Measurements from ENCODE around the gene PAAF1. TPM values are rescaled to one million over a fixed set of nuclear protein-coding genes. Genes with fewer than 3 reads are reported as not detected.

Gene PAAF1, protein sequence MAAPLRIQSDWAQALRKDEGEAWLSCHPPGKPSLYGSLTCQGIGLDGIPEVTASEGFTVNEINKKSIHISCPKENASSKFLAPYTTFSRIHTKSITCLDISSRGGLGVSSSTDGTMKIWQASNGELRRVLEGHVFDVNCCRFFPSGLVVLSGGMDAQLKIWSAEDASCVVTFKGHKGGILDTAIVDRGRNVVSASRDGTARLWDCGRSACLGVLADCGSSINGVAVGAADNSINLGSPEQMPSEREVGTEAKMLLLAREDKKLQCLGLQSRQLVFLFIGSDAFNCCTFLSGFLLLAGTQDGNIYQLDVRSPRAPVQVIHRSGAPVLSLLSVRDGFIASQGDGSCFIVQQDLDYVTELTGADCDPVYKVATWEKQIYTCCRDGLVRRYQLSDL
- 10.6 and 12.3 TPM in 2 replicates for total RNA-seq (2014; rRNA removed; shearing (Covaris generic))

DNA sequence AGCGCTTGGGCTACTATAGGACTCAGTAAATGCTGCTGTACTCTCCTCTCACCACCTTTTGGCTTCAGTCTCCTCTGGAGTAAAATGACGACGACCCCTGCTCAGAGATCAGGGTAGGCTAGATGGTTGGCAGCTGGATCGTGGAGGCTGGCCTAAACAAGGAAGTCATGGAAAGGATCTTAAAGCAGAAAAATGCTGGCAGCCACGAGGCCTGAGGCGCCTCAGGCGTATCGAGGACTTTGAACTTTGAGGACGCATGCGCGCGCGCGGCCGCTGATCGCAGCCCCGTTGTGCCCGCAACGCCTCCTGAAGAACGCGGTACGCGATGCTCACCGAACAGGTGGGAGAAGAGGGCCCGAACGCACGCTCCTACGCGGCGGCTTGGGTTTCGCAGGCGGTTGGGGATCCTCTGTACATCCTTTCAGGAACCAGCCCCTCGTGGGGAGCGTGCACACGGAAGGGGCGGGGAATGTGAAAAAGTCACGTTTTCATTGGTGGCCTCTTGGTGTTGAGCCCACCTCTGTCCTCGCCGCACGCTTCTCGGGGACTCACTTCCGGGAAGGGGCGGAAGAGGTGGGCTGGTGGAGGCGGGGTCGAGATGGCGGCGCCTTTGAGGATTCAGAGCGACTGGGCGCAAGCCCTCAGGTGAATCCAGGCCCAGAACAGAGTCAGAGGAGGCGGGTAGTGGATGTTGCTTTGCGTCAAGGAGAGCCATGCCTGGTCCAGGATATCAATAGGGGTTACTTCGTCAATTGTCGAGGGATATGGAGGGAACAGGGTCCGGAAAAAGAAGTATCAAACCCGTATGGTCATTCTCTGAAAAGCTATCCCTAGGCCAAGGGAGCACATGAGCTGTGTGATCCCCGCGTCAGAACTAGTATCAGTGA is at the start of gene PAAF1, which contains the start of gene COA4:
Gene PAAF1, plus strand, starts transcription at position 576 of the 887 bp plus-strand sequence. Its CDS starts 23 bp downstream, at position 599.
Gene COA4, minus strand, starts transcription at position 423 of the 887 bp plus-strand sequence. CDS start 3,468 bp downstream, outside the sequence.
- DNase-seq (ENCODE audit: low spot score), result peak; percentile 99

DNA sequence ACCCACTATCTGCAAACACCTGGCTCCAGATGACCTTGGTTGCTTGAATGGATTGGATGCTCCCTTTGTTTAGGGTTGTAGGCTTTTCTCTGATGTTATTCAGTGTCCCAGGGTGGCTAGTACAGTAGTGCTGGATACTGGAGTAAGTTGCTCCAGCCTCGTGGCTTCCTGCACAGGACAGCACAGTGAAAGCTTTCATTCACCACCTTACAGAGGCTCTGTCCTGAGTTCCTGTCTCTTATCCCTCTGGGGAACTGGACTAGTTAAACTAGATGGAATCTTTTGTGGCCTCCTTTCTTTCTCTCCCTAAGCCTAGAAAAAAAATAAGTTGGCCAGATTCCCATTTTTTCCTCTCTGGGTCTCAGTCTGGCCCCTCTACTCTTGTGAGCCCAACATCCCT is 46.5 kb upstream of the PAAF1 start:
- no peak for DNase-seq (ENCODE audit: low spot score)

DNA sequence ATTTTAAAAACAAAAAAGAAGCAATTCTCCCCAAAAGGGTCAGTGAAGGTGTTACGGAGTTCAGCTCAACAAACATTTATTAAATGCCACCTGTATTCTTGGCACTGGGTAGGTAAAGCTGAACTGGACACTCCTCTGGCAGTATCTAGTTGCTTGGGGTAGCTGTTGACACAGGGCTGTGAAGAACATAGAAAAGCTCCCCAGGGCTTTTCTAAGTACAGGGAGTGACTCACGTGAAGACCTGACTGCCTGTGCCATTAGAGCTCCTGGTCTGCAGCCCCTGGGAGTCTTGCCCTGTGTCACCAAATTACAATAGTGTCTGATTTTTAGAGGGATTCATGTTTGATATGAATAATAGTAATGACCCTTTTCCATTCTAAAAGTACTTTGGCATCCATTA is 43.7 kb upstream of the PAAF1 start:
- no peak for DNase-seq (ENCODE audit: low spot score)

DNA sequence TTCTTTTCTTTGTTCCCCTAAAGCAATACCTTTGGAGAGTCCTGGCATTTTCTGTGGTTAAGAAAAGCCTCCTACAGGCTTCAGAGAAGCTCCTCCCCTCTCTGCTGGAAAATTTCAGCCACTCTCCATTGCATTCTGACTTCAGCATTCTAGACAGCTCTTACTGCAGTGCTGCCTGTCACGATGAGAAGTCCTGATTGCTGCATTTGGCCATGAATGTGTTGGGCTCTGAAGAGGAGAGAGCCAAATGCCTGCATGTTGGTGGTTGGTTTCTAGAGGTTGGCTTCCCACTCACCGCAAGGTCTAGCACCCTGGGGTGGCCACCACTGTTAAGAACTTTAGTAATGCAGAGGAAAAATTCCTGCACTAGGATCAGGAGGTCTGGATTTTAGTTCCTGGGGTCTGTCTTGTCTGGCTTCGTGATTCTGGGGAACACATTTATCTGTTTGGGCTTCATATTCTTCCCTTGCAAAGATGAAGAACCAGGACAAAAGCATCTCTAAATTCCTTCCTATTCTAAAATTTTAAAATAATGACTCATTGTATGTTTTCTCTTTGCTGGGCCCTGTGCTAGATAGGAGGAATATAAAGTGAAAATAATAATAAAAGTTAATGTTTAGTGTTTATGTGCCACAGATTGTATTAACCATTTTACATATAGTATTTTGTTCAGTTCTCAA is 38.2 kb upstream of the PAAF1 start:
- DNase-seq (ENCODE audit: low spot score), result no peak

DNA sequence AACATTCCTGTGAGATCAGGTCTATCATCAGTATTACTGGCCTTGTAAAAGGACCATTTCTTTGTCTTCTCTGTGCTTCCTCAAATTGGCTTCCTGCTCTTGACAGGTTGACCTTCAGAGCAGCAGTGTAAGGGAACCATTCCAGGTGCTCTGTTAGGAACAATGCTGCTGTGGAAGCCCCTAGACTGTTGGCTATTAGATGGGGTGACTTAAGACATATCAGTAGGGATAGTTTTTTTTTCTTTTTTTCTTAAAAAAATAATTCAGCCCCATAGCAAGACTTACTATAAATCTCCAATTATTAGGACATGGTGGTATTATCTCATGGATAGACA is 37.7 kb upstream of the PAAF1 start:
- no peak for DNase-seq (ENCODE audit: low spot score)

DNA sequence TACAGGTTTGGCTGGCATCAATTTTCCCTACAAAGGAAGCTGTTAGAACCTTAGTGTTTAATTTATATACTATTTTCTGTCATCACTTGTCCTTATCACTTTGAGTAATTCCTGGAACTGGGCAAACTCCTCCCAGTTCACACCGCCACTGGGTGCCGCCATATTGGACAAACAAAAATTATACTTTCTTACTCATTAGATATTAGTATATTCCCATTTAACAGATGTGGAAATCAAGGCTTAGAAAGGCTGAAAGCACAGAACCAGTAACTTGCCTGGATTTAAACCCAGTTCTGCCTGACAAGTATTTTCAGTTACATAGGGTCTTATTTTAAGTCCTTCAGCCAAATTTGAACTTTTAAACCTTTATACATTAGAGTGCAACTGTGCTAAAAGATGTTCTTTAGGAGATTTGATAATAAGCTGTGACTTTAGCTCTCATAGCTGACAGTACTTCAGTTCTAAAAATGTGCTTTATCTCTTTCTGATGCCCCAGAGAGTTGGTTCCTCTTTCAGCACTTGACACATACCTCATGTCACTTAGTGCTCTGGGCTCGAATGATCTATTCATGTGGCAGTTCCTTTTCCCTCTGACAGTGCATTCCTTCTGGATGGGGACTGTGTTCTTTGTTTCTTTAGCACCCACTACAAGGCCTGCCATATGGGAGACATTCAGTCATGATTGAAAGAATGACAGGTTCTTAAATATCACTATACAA is 25.6 kb upstream of the PAAF1 start:
- DNase-seq (ENCODE audit: low spot score), result no peak

DNA sequence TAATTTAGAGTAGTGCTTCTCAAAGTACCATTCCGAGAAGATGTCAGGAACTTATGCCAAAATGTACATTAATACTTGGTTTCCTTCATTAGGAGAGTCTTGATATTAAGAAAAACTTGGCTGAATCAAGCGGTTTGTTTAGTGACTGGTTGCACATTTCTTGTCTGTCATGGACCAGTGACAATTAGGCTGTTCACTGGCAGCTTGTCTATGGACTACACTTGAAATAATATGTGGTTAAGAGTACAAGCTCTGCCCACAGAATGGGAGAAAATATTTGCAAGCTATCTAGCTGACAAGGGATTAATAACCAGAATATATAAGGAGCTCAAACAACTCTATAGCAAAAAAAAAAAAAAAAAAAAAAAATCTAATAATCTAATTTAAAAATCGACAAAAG is 24.8 kb upstream of the PAAF1 start:
- no peak for DNase-seq (ENCODE audit: low spot score)

DNA sequence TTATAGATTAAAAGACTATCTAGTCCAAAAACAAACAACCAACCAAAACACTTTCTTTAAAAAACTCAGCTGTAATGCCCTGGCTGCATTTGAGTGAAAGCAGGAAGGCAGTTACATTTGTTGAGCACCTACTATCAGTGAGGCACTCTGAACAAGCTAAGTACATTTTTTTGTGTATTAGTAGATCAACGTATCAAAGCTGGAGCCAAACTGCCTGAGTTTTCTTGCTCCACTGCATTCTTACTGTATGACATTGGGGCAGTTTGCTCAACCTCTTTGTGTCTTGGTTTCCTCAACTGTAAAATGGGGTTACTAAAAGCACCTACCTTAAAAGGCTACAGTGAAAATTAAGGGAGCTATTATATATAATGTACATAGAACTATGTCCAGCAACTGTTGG is 22.1 kb upstream of the PAAF1 start:
- no peak for DNase-seq (ENCODE audit: low spot score)

DNA sequence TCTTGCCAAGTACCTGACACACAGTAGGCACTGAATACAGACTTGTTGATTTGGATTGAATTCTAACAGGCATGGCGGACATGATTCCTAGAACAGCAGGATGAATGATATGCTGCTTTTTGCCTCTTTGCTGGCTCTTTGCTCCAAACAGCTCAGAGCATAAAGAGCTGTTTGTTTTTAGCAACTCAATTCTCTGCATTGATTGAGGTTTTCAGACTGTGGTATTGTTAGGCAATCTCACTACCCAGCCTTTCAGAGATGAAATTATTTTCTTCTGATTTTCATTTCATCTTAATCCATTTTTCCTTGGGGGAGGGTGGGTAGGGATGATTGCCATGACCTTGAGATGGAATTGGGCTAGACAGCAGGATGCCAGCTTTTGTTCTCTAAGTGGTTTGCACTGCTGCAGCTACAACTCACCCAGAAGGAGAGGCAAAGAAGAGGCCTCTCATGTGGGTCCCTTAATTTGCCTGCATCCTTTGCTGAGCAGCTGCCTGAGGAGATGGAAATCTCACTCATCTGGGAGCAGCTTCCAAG is 20.7 kb upstream of the PAAF1 start:
- DNase-seq (ENCODE audit: low spot score), result no peak

DNA sequence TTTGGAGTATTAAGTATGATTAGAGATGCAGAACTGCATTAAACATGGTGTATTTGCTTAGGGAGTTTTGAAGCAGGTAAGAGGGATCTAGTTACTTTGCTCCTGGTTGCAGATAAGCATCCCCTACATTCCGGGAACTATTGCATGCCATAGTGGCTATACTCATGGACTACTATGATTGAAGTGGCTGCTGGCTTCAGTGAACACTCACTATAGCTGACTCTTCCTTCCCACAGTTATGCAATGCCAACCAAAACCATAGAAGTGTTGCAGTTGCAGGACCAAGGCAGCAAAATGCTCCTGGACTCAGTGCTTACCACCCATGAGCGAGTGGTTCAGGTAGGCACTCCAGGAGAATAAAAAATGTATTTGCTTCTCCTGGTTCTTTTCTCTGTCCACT is 17.1 kb upstream of the PAAF1 start:
- no peak for DNase-seq (ENCODE audit: low spot score)

DNA sequence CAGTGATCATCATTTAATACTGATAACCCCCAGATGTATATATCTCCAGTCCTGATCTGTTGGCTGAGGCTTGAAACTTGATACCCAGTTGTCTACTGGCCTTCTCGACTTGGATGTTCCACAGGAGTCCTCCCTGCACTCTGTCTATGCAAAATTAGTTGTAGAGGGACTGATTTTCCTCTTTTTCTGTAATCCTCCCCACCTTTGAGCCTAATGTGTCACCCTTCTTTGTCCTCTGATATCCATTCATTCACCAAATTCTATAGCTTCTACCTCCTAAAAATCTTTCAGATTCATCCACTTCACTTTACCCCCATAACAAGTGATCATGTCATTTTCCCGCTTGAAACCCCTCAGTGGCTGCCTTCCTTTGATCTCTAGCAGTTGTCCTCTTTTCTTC is 16.6 kb upstream of the PAAF1 start:
- no peak for DNase-seq (ENCODE audit: low spot score)

DNA sequence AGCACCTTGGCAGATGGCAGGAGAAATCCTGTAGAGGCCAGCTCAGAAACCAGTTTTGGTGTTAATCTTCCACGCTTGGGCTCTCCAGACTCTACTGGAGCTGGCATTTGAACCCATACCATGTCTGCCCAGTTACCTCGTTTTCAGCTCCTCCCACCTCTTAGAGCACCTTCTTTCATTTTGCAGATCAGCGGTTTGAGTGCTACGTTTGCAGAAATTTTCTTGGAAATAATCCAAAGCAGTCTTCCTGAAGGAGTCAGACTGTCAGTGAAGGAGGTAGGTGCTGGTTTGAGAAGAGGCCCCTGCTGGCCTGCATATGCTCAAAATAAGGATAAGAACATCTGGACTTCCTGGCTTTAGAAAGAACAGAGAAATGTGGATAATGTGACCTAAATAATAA is 13.8 kb upstream of the PAAF1 start:
- DNase-seq (ENCODE audit: low spot score), result no peak

DNA sequence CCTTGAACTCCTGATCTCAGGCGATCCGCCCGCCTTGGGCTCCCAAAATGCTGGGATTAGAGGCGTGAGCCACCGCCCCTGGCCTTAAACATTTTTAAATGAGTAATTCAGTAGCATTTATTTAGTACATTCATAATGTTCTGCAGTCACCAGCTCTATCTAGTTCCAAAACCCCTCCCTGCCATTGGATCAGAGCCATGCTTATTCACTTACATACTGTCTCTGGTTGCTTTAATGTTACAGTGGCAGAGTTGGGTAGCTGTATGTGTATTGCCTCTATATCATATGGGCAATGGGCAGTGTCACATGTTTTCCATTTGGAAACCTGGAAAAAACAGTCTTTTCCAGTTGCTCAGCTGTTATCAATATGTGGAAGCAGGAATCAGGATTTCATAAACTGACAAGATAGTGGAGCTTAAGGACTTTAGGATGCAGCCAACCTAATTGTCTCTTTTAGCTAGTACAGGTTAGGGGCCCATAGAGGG is 10.7 kb upstream of the PAAF1 start:
- DNase-seq (ENCODE audit: low spot score), result no peak

DNA sequence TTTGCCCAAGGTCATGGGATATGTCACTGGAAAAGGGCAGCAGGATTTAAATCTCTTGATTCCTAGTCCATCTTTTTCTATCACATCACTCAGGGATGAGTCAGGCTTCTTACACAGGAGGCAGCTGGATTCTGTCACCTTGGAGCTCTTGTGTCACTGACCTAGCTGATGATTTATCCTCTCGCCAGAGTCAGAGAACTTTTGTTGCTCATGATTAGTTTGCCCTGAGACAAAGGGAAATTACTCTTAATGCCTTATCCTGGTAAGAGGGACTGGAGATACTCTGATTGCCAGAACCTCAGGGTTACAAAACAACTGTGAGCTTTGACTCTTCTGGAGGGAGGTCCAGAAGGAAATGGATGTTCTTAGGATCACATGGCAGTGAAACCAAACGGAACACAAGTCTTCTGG is 10.2 kb upstream of the PAAF1 start:
- DNase-seq (ENCODE audit: low spot score), result no peak

DNA sequence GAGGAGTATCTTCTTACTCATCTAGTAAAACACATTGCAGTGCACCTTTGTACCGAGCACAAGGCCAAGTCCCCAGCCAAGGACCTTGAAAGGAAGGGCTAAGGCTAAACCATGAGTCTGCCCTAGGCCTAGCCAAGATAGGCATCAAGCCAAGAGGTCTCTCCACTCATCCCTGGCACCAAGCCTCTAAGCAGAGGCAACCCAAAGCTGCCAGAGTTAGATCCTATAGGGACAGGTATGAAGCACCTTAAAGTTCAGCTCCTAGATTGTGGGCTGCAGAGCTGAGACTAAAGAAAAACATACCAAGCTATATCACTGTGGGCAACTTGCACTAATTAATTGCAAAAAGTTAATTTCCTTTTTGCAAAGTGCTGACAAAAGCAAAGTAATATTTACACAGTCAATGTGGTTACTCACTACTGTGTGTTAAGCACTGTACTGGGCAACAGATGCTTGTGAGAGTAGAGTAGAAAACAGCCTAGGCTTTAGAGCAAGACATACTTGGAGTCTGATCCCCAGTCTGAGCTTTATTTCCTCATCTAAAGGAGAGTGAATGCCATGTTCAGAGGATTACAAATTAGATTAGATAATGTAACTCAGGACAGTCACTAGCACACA is 7.4 kb upstream of the PAAF1 start:
- peak; percentile 24 for DNase-seq (ENCODE audit: low spot score)

DNA sequence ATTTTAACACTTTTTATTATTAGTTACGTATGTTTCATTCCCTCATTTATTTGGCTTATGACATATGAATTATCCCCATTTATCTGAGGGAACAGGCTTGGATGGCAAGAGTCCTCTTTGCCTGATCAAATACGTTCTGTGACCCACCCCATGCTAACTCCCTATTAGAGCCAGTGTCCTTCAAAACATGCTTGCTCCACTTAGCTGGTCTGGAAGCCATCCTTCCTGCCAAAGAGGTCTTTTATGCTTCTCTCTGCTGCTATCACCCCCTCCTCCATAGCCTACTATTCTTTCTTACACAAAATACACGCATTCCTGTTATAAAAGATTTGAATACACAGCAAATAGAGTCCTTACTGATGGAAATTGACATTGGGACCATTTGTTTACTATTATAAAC is 6.5 kb upstream of the PAAF1 start:
- no peak for DNase-seq (ENCODE audit: low spot score)

DNA sequence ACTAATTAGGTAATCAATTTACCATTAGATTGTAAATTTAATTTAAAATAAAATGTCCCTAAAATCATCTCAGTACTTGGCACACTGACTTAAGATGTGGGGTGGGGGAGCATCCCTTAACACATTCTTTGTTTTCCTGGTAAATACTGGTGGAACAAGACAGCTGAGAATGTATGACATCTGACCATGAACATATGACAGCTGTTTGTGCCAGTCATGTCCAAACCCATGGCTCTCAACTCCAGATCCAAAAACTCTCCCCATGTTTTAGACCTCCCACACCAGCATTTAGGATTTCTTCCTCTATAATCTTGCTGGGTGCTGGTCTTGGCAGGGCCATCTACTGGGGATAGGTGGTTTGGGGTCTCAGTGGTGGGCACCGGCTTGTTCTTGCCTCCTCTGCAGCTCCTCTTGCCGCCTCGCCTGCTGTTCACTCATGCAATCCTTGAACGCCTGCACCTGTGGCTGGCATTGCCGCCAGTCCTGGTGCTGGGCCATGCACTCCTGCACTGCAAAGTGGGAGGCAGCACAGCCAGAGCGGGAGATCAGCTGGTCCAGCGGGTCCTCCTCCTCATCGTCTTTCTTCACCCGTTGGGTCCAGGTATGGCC is 3.9 kb upstream of the PAAF1 start:
- DNase-seq (ENCODE audit: low spot score), result no peak

DNA sequence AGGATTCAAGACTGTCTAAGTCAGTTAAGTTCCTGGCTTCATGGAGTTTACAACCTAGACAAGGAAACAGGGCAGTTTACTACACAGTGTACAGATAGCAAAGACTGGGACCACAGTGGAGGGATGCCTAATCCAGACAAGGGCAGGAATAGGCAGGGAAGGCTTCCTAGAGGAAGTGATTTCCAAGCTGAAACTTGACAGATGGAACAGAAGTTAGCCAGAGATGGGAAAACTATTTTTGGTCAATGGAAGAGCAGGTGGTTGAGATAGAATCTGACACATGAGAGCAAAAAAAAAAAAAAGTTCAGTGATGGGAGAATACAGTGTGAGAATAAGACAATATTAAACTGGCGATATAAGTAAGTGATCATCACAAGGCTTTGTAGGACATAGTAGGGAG is 1.4 kb upstream of the PAAF1 start:
- no peak for DNase-seq (ENCODE audit: low spot score)

DNA sequence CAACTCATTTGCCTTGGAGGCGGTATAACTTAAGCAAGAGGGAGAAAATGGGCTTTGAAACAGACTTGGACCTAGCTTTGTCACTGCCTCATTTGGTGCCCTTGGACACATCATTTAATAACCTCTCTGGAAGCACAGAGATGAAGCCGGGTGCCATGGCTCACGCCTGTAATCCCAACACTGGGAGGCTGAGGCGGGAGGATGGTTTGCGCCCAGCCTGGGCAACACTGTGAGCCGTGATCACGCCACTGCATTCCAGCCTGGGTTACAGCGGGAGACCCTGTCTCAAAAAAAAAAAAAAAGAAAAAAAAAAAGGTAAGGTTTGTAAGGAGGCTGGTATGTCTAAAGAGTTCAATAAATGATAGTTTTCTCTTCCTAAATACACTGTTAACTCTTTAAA is 959 bp upstream of the PAAF1 start:
- DNase-seq (ENCODE audit: low spot score), result no peak

DNA sequence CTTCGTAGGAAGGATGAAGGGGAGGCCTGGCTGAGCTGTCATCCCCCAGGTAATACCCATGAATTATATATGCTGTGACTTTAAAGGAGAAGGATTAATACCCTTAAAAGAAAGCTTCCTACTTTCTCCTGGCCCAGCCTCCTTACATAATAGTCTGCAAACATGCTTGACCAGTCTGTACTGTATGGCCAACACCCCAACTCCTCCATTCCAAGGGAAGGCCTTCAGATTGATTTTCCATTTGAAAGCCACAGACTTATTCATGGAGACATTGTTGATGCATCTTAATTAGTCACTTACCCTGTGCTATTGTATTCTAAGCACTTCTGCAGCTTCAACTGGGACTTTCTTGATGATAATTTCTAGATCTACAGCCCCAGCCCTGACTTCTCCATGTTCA is 2.0 kb downstream of the PAAF1 start:
- DNase-seq (ENCODE audit: low spot score), result no peak

Measured in HT-29 (cell line).